Omental fat pad (tissue), 4 donors: ENCODE measurements around the gene HDGFL1. TPM values are rescaled to one million over a fixed set of nuclear protein-coding genes. Genes with fewer than 3 reads are reported as not detected.

Experiments used
- ATAC-seq: fragments of 150-250 bp; one replicate; pipeline ENCODE4 v1.9.1; 2016; ENCODE audit warnings: mild to moderate bottlenecking, moderate library complexity; ENCODE audit not compliant: low FRiP score
- DNase-seq: peaks from one replicate; pipeline ENCODE4 v3.0.0-alpha.2; 2019; ENCODE audit warnings: low spot score
- CTCF ChIP-seq, 3 donors: fragments of 450-650 bp; IDR thresholded peaks; one replicate each; pipeline ENCODE4 v1.5.1; 2016 to 2017; ENCODE audit warnings: antibody characterized with exemption in 3 of 3, mild to moderate bottlenecking in 3 of 3, moderate library complexity in 2 of 3
- total RNA-seq, 4 donors: library from RNA; depleted of rRNA; stranded (reverse); fragments of >200 nt; gene quantifications; one replicate each; pipeline ENCODE4 v1.1.0, GENCODE V29; 2016

HDGFL1 gene
- total RNA-seq, 4 donors from 2014 or later: not detected

- TF ChIP-seq CTCF (IDR thresholded peaks at IDR 0.05): no peak
- DNase-seq (no peak), ATAC-seq (no peak)
Measured at GRCh38 chr6:22544476-22544875, 24.9 kb upstream of the HDGFL1 start.

GRCh38 chr6:22545051-22545450, 24.3 kb upstream of the HDGFL1 start:
- ATAC-seq: no peak
- no peak for DNase-seq
- TF ChIP-seq CTCF (IDR thresholded peaks at IDR 0.05): no peak

GRCh38 chr6:22546236-22546635, 23.1 kb upstream of the HDGFL1 start:
- no peak for TF ChIP-seq CTCF (IDR thresholded peaks at IDR 0.05)
- DNase-seq (no peak), ATAC-seq (no peak)

GRCh38 chr6:22550971-22551670, 18.2 kb upstream of the HDGFL1 start:
- ATAC-seq (no peak), DNase-seq (no peak)
- no peak for TF ChIP-seq CTCF (IDR thresholded peaks at IDR 0.05)

- DNase-seq (no peak), ATAC-seq (no peak)
- no peak for TF ChIP-seq CTCF (IDR thresholded peaks at IDR 0.05)
Measured at GRCh38 chr6:22556266-22556665, 13.1 kb upstream of the HDGFL1 start.

- DNase-seq: no peak
- TF ChIP-seq CTCF (IDR thresholded peaks at IDR 0.05): no peak
- ATAC-seq: no peak
Measured at GRCh38 chr6:22557007-22557406, 12.4 kb upstream of the HDGFL1 start.

- DNase-seq: no peak
- no peak for TF ChIP-seq CTCF (IDR thresholded peaks at IDR 0.05)
- ATAC-seq: no peak
Measured at GRCh38 chr6:22558288-22558882, 11.0 kb upstream of the HDGFL1 start.
